Activated CD4-positive, alpha-beta T cell treated with anti-CD3 and anti-CD28 coated beads, Interleukin-2, Interleukin-6, amounts not matched to agents 100 ng/mL and 50 ng/mL, durations not matched to agents 16 hours and 8 hours (primary cell): Measurements from ENCODE around the gene FOS.
"Not testable (repeated sequence)": the region's sequence is repeated elsewhere in the genome, so short reads cannot be mapped to it uniquely, and the experiment has no call there.

Experiments
- DNase-seq: peaks from one replicate; pipeline ENCODE4 v3.0.0-alpha.2; 2020

FOS gene

GRCh38 chr14:75278422-75279152 is at the start of gene FOS:
Gene FOS, plus strand, starts transcription at chr14:75278828. Its CDS starts 155 bp downstream, at chr14:75278983.
- DNase-seq = peak; percentile 92

GRCh38 chr14:75229661-75230139 is 48.9 kb upstream of the FOS start:
- DNase-seq = no peak

GRCh38 chr14:75230140-75230792 is 48.4 kb upstream of the FOS start:
- peak; percentile 66 for DNase-seq

- no peak for DNase-seq
These were observed 47.3 kb upstream of the FOS start for GRCh38 chr14:75231320-75231719.

- DNase-seq = no peak
These were observed 46.4 kb upstream of the FOS start for GRCh38 chr14:75232191-75232590.

- DNase-seq = no peak
These were observed 46.0 kb upstream of the FOS start for GRCh38 chr14:75232597-75232996.

- no peak for DNase-seq
These were observed 44.2 kb upstream of the FOS start for GRCh38 chr14:75234173-75235115.

GRCh38 chr14:75235198-75235597 is 43.4 kb upstream of the FOS start:
- DNase-seq = not testable (repeated sequence)

- no peak for DNase-seq
These were observed 42.2 kb upstream of the FOS start for GRCh38 chr14:75236467-75236866.

- no peak for DNase-seq
These were observed 41.7 kb upstream of the FOS start for GRCh38 chr14:75236901-75237419.

- no peak for DNase-seq
These were observed 39.7 kb upstream of the FOS start for GRCh38 chr14:75238756-75239455.

- DNase-seq = no peak
These were observed 37.8 kb upstream of the FOS start for GRCh38 chr14:75240781-75241180.

- no peak for DNase-seq
These were observed 35.9 kb upstream of the FOS start for GRCh38 chr14:75242546-75243273.

GRCh38 chr14:75244121-75244520 is 34.5 kb upstream of the FOS start:
- no peak for DNase-seq

- no peak for DNase-seq
These were observed 31.9 kb upstream of the FOS start for GRCh38 chr14:75246546-75247285.

GRCh38 chr14:75247286-75247922 is 31.2 kb upstream of the FOS start:
- DNase-seq = peak; percentile 89

GRCh38 chr14:75247939-75248338 is 30.7 kb upstream of the FOS start:
- no peak for DNase-seq

GRCh38 chr14:75249251-75249957 is 29.2 kb upstream of the FOS start:
- peak; percentile 93 for DNase-seq

GRCh38 chr14:75249958-75250336 is 28.7 kb upstream of the FOS start:
- DNase-seq = no peak

GRCh38 chr14:75250800-75251199 is 27.8 kb upstream of the FOS start:
- no peak for DNase-seq
